Muscle layer of colon (tissue), 2 donors: ENCODE data around the gene FAM161A.
"Not testable (repeated sequence)": the region's sequence is repeated elsewhere in the genome, so short reads cannot be mapped to it uniquely, and the experiment has no call there.

Source experiments
- H3K27ac ChIP-seq: one replicate; pipeline ENCODE4 v1.7.0; 2013; ENCODE audit warnings: low read depth, mild to moderate bottlenecking, low read length, moderate library complexity
- H3K27me3 ChIP-seq, 2 donors: one replicate each; pipeline ENCODE4 v1.7.0; 2013; ENCODE audit warnings: low read length in 2 of 2, mild to moderate bottlenecking in 2 of 2; ENCODE audit not compliant: insufficient read depth in 2 of 2, control insufficient read depth in 1 of 2
- H3K36me3 ChIP-seq: one replicate; pipeline ENCODE4 v1.7.0; 2013; ENCODE audit warnings: mild to moderate bottlenecking, low read length; ENCODE audit not compliant: insufficient read depth
- H3K4me1 ChIP-seq: one replicate; pipeline ENCODE4 v1.7.0; 2013; ENCODE audit warnings: mild to moderate bottlenecking, low read length; ENCODE audit not compliant: insufficient read depth
- H3K4me3 ChIP-seq, 2 donors: one replicate each; pipeline ENCODE4 v1.7.0; 2013; ENCODE audit warnings: low read length in 2 of 2, low read depth in 1 of 2, mild to moderate bottlenecking in 1 of 2, moderate library complexity in 1 of 2
- H3K9ac ChIP-seq: one replicate; pipeline ENCODE4 v1.7.0; 2013; ENCODE audit warnings: low read length
- H3K9me3 ChIP-seq: one replicate; pipeline ENCODE4 v1.7.0; 2013; ENCODE audit warnings: mild to moderate bottlenecking, low read length
- donor health status: abdominal sarcoma.
- donor health status: Adenocarcinoma of cecum.

The FAM161A gene

GRCh38 chr2:61833971-61834370 is 19.9 kb downstream of the FAM161A start:
- no peak overlapping the region for H3K27ac ChIP-seq
- H3K4me1 ChIP-seq: no peaks in the 10 kb centered on the region
- no peaks in the 10 kb centered on the region for H3K36me3 ChIP-seq
- no peak overlapping the region for H3K4me3 ChIP-seq
- no peaks in the 10 kb centered on the region for H3K9me3 ChIP-seq
- H3K9ac ChIP-seq: no peak overlapping the region
- no peaks in the 10 kb centered on the region for H3K27me3 ChIP-seq

- Histone ChIP-seq H3K4me3 (no peak overlapping the region), H3K27me3 (no peaks in the 10 kb centered on the region), H3K27ac (no peak overlapping the region), H3K9me3 (no peaks in the 10 kb centered on the region), H3K9ac (no peak overlapping the region), H3K36me3 (no peaks in the 10 kb centered on the region), H3K4me1 (no peaks in the 10 kb centered on the region)
Observed at GRCh38 chr2:61832183-61832841, 21.5 kb downstream of the FAM161A start.

GRCh38 chr2:61822255-61822654 is 31.6 kb downstream of the FAM161A start:
- Histone ChIP-seq H3K4me1 (no peaks in the 10 kb centered on the region), H3K9ac (no peak overlapping the region), H3K27me3 (no peaks in the 10 kb centered on the region), H3K27ac (no peak overlapping the region), H3K4me3 (no peak overlapping the region), H3K36me3 (no peaks in the 10 kb centered on the region), H3K9me3 (no peaks in the 10 kb centered on the region)

GRCh38 chr2:61816480-61817355 is 37.1 kb downstream of the FAM161A start:
- H3K27ac ChIP-seq: no peak overlapping the region
- H3K4me3 ChIP-seq: no peak overlapping the region
- no peaks in the 10 kb centered on the region for H3K9me3 ChIP-seq
- no peaks in the 10 kb centered on the region for H3K27me3 ChIP-seq
- no peak overlapping the region for H3K9ac ChIP-seq
- no peaks in the 10 kb centered on the region for H3K4me1 ChIP-seq
- no peaks in the 10 kb centered on the region for H3K36me3 ChIP-seq

GRCh38 chr2:61814539-61815160 is 39.2 kb downstream of the FAM161A start:
- Histone ChIP-seq H3K9me3 (no peaks in the 10 kb centered on the region), H3K27me3 (no peaks in the 10 kb centered on the region), H3K4me1 (no peaks in the 10 kb centered on the region), H3K36me3 (no peaks in the 10 kb centered on the region), H3K9ac (no peak overlapping the region), H3K4me3 (no peak overlapping the region), H3K27ac (no peak overlapping the region)

- not testable (repeated sequence) for H3K27ac ChIP-seq
Observed at GRCh38 chr2:61813314-61813713, 40.5 kb downstream of the FAM161A start.

GRCh38 chr2:61811821-61812220 is 42.0 kb downstream of the FAM161A start:
- no peaks in the 10 kb centered on the region for H3K4me1 ChIP-seq
- H3K36me3 ChIP-seq: no peaks in the 10 kb centered on the region
- no peak overlapping the region for H3K4me3 ChIP-seq
- H3K27ac ChIP-seq: no peak overlapping the region
- H3K9ac ChIP-seq: no peak overlapping the region
- H3K27me3 ChIP-seq: no peaks in the 10 kb centered on the region
- H3K9me3 ChIP-seq: no peaks in the 10 kb centered on the region

More at GRCh38 chr2:61813314-61813713, 40.5 kb downstream of the FAM161A start:
- not testable (repeated sequence) for H3K4me3 ChIP-seq, H3K9me3 ChIP-seq, H3K4me1 ChIP-seq, H3K9ac ChIP-seq, H3K27me3 ChIP-seq, H3K36me3 ChIP-seq

- H3K27ac ChIP-seq, H3K9ac ChIP-seq, H3K36me3 ChIP-seq, H3K27me3 ChIP-seq, H3K9me3 ChIP-seq, H3K4me3 ChIP-seq, H3K4me1 ChIP-seq: not testable (repeated sequence)
Observed at GRCh38 chr2:61810203-61810602, 43.7 kb downstream of the FAM161A start.

- not testable (repeated sequence) for H3K9me3 ChIP-seq, H3K27me3 ChIP-seq, H3K36me3 ChIP-seq, H3K27ac ChIP-seq, H3K4me3 ChIP-seq, H3K4me1 ChIP-seq, H3K9ac ChIP-seq
Observed at GRCh38 chr2:61808693-61809092, 45.2 kb downstream of the FAM161A start.

GRCh38 chr2:61807036-61807757 is 46.7 kb downstream of the FAM161A start:
- no peak overlapping the region for H3K4me3 ChIP-seq
- no peak overlapping the region for H3K9ac ChIP-seq
- H3K36me3 ChIP-seq: no peaks in the 10 kb centered on the region
- H3K9me3 ChIP-seq: no peaks in the 10 kb centered on the region
- H3K27me3 ChIP-seq: no peaks in the 10 kb centered on the region
- H3K27ac ChIP-seq: no peak overlapping the region
- no peaks in the 10 kb centered on the region for H3K4me1 ChIP-seq

- Histone ChIP-seq H3K9me3 (no peaks in the 10 kb centered on the region), H3K36me3 (no peaks in the 10 kb centered on the region), H3K9ac (no peak overlapping the region), H3K27ac (no peak overlapping the region), H3K4me3 (no peak overlapping the region), H3K4me1 (no peaks in the 10 kb centered on the region), H3K27me3 (no peaks in the 10 kb centered on the region)
Observed at GRCh38 chr2:61802548-61802947, 51.3 kb downstream of the FAM161A start.
